Measurements from ENCODE around the gene EGR4.

GRCh38 chr2:73269686-73270465 is 23.5 kb downstream of the EGR4 start:
- TF ChIP-seq, protein P1, sequence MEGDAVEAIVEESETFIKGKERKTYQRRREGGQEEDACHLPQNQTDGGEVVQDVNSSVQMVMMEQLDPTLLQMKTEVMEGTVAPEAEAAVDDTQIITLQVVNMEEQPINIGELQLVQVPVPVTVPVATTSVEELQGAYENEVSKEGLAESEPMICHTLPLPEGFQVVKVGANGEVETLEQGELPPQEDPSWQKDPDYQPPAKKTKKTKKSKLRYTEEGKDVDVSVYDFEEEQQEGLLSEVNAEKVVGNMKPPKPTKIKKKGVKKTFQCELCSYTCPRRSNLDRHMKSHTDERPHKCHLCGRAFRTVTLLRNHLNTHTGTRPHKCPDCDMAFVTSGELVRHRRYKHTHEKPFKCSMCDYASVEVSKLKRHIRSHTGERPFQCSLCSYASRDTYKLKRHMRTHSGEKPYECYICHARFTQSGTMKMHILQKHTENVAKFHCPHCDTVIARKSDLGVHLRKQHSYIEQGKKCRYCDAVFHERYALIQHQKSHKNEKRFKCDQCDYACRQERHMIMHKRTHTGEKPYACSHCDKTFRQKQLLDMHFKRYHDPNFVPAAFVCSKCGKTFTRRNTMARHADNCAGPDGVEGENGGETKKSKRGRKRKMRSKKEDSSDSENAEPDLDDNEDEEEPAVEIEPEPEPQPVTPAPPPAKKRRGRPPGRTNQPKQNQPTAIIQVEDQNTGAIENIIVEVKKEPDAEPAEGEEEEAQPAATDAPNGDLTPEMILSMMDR (IDR thresholded peaks at IDR 0.05), result no peak
- TF ChIP-seq POLR2A (IDR thresholded peaks at IDR 0.05) (no peak), POLR2AphosphoS5 (IDR thresholded peaks at IDR 0.05) (no peak), EP300 (IDR thresholded peaks at IDR 0.05) (no peak)
